ENCODE measurements around the gene FLVCR2.

The FLVCR2 gene

GRCh38 chr14:75553157-75553556 is 25.3 kb upstream of the FLVCR2 start (continued):
- TF ChIP-seq CREB5 (CRISPR knock-in tag; IDR thresholded peaks at IDR 0.05; ENCODE audit: low read depth) (no peak), SNAI2 (CRISPR knock-in tag; IDR thresholded peaks at IDR 0.05) (no peak)

- TF ChIP-seq TSHZ2 (CRISPR knock-in tag; IDR thresholded peaks at IDR 0.05) (0 out of 2 replicates have a peak, but pooled peaks have one; percentile 26), SNAI2 (CRISPR knock-in tag; IDR thresholded peaks at IDR 0.05) (no peak), BACH2 (CRISPR knock-in tag; IDR thresholded peaks at IDR 0.05; ENCODE audit: borderline replicate concordance) (no peak), TCF4 (CRISPR knock-in tag; IDR thresholded peaks at IDR 0.05; ENCODE audit: borderline replicate concordance) (peak; percentile 75), ZNF8 (CRISPR knock-in tag; IDR thresholded peaks at IDR 0.05) (0 out of 2 replicates have a peak, but pooled peaks have one; percentile 33), CREB5 (CRISPR knock-in tag; IDR thresholded peaks at IDR 0.05; ENCODE audit: low read depth) (no peak), ISL1 (CRISPR knock-in tag; IDR thresholded peaks at IDR 0.05) (no peak), PPARA (CRISPR knock-in tag; IDR thresholded peaks at IDR 0.05; ENCODE audit: borderline replicate concordance) (no peak), ZNF70 (CRISPR knock-in tag; IDR thresholded peaks at IDR 0.05) (no peak)
Observed at GRCh38 chr14:75553761-75554364, 24.6 kb upstream of the FLVCR2 start.

GRCh38 chr14:75554482-75554881 is 23.9 kb upstream of the FLVCR2 start:
- no peak for TF ChIP-seq ARNTL (CRISPR knock-in tag; IDR thresholded peaks at IDR 0.05; ENCODE audit: borderline replicate concordance, low read depth)
- no peak for TF ChIP-seq CSDC2 (CRISPR knock-in tag; IDR thresholded peaks at IDR 0.05)
- no peak for TF ChIP-seq RARB (CRISPR knock-in tag; IDR thresholded peaks at IDR 0.05)
- no peak for TF ChIP-seq TCF4 (CRISPR knock-in tag; IDR thresholded peaks at IDR 0.05; ENCODE audit: borderline replicate concordance)
- no peak for TF ChIP-seq OSR1 (CRISPR knock-in tag; IDR thresholded peaks at IDR 0.05)
- TF ChIP-seq ZC3H10 (CRISPR knock-in tag; IDR thresholded peaks at IDR 0.05) = no peak
- no peak for TF ChIP-seq ZNF565 (CRISPR knock-in tag; conservative IDR thresholded peaks at IDR 0.05; ENCODE audit: low read depth)
- no peak for TF ChIP-seq ZNF70 (CRISPR knock-in tag; IDR thresholded peaks at IDR 0.05)
- no peak for ATAC-seq

More at GRCh38 chr14:75553761-75554364, 24.6 kb upstream of the FLVCR2 start:
- ATAC-seq = no peak

- no peak for ATAC-seq
- TF ChIP-seq ZC3H10 (CRISPR knock-in tag; IDR thresholded peaks at IDR 0.05) (no peak), GLIS3 (CRISPR knock-in tag; IDR thresholded peaks at IDR 0.05) (no peak), ESRRG (CRISPR knock-in tag; IDR thresholded peaks at IDR 0.05) (no peak), RARB (CRISPR knock-in tag; IDR thresholded peaks at IDR 0.05) (no peak), SNAI2 (CRISPR knock-in tag; IDR thresholded peaks at IDR 0.05) (no peak), BACH2 (CRISPR knock-in tag; IDR thresholded peaks at IDR 0.05; ENCODE audit: borderline replicate concordance) (no peak), POU6F1 (CRISPR knock-in tag; IDR thresholded peaks at IDR 0.05; ENCODE audit: borderline replicate concordance, low read depth) (no peak), ARNTL (CRISPR knock-in tag; IDR thresholded peaks at IDR 0.05; ENCODE audit: borderline replicate concordance, low read depth) (no peak), ISL1 (CRISPR knock-in tag; IDR thresholded peaks at IDR 0.05) (no peak), PATZ1 (CRISPR knock-in tag; IDR thresholded peaks at IDR 0.05; ENCODE audit: borderline replicate concordance) (no peak), TOX (CRISPR knock-in tag; IDR thresholded peaks at IDR 0.05; ENCODE audit: borderline replicate concordance) (no peak), ZFP30 (CRISPR knock-in tag; IDR thresholded peaks at IDR 0.05) (no peak), CSRNP3 (CRISPR knock-in tag; IDR thresholded peaks at IDR 0.05) (no peak), TSHZ2 (CRISPR knock-in tag; IDR thresholded peaks at IDR 0.05) (no peak)
Observed at GRCh38 chr14:75558440-75558839, 20.0 kb upstream of the FLVCR2 start.

Data from SK-N-SH treated with all-trans-retinoic acid at 6 μM for 48 hours (cell line).